ENCODE measurements around the gene KYNU. TPM values are rescaled to one million over a fixed set of nuclear protein-coding genes. Genes with fewer than 3 reads are reported as not detected.
"Not testable (repeated sequence)": the region's sequence is repeated elsewhere in the genome, so short reads cannot be mapped to it uniquely, and the experiment has no call there.

KYNU gene
- total RNA-seq, 2 experiments from 2014 or later, result 0.20 TPM; not detected in 1

DNA sequence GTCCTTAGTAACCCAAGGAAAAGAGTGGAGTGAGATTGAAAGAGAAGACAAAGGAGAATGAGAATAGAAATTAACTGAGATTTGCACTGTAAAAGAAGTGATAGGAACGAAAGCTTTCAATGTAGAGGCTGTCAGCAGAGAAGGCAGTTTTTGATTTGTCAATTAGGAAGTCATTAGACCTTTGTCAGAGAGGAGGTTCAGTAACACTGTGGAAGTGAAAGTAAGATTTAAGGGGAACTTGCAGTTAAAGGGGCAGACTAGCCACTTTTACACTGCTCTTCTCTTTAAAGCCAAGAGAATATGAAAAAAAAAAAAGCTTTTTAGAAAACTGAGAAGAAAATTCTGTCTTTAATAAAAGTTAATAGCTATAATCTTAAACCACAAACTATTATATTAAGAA, 11.5 kb upstream of the KYNU start:
- no peak overlapping the region for H3K4me3 Mint-ChIP-seq
- H3K36me3 Mint-ChIP-seq, result no peaks in the 10 kb centered on the region
- no peak overlapping the region for H3K27ac Mint-ChIP-seq
- no peak for DNase-seq
- peaks cover 6% of the 10 kb centered on the region for H3K27me3 Mint-ChIP-seq
- no peaks in the 10 kb centered on the region for H3K4me1 Mint-ChIP-seq
- no peaks in the 10 kb centered on the region for H3K9me3 Mint-ChIP-seq

DNA sequence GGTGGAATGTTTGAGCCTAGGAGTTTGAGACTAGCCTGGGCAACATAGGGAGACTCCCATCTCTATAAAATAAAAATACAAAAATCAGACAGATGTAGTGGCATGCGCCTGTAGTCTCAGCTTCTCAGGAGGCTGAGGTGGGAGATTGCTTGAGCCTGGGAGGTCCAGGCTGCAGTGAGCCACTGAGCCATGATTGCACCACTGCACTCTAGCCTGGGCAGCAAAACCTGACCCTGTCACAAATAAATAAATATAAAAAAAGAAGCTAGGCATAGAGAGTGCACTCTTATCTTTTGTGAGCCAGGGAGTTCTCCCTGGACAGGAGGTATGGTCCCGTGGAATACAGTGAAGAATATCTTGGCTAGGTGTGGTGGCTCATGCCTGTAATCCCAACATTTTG, 11.0 kb upstream of the KYNU start:
- H3K36me3 Mint-ChIP-seq, result no peaks in the 10 kb centered on the region
- H3K27me3 Mint-ChIP-seq, result peaks cover 6% of the 10 kb centered on the region
- DNase-seq, result no peak
- no peaks in the 10 kb centered on the region for H3K9me3 Mint-ChIP-seq
- no peak overlapping the region for H3K4me3 Mint-ChIP-seq
- H3K4me1 Mint-ChIP-seq, result no peaks in the 10 kb centered on the region
- no peak overlapping the region for H3K27ac Mint-ChIP-seq

DNA sequence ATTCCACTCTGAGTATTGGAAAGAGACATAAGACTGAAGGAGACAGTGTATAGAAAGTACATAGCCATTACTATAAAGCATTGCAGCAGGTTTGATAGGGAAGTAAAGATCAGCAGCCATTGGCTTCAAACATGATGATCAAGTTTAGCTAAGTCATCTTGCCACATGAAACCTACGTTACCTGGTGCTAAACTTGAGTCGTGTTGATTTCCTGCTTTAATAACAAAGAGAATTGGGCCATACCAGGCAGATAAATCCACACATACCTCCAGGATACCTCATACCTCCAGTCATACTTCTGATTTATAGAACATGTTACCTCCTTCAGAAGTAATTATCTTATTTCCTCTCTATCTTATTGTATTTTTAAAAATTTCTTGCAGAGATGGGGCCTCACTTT, 10.3 kb upstream of the KYNU start:
- Mint-ChIP-seq H3K36me3 (no peaks in the 10 kb centered on the region), H3K4me3 (no peak overlapping the region), H3K9me3 (no peaks in the 10 kb centered on the region), H3K27ac (no peak overlapping the region), H3K27me3 (peaks cover 6% of the 10 kb centered on the region), H3K4me1 (no peaks in the 10 kb centered on the region)
- no peak for DNase-seq

DNA sequence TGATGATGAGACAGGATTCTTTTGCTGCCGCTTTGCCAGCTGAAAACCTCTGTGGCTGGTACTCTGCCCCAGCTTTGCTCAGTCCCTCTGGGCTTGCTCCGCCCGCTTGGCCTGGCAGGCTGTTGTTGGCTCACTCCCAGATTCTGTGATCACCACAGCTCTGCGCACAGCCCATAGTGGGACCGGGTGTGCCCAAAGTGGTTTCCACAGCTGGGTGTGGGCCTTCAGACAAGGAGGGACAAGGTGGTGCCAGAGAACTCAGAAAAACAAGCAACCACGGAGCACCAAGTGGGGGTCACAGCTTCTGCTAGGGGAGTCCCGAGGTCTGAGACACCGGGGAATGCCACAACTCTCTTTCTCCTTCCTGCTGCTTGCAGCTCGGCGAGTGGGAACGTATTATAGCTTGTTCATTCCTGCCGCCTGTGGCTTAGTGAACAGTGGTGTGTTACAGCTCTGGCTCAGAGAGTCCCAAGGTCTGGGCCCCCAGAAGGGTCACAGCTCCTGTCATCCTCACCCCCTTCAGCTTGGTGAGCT, 9.2 kb upstream of the KYNU start:
- Mint-ChIP-seq H3K27ac (no peak overlapping the region), H3K4me1 (no peaks in the 10 kb centered on the region), H3K9me3 (no peaks in the 10 kb centered on the region), H3K27me3 (peaks cover 6% of the 10 kb centered on the region), H3K36me3 (no peaks in the 10 kb centered on the region), H3K4me3 (no peak overlapping the region)
- no peak for DNase-seq

DNA sequence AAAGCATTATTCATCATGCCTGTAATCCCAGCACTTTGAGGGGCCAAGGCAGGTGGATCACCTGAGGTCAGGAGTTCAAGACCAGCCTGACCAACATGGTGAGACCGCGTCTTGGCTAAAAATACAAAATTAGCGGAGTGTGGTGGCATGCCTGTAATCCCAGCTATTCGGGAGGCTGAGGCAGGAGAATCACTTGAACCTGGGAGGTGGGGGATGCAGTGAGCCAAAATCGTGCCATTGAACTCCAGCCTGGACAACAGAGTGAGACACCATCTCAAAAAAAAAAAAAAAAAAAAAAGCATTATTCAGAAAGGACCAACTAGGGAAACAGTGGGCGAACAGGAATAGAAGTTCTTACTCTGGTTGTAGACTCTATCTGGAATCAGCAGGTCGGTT, 8.4 kb upstream of the KYNU start:
- DNase-seq, H3K27ac Mint-ChIP-seq, H3K9me3 Mint-ChIP-seq, H3K36me3 Mint-ChIP-seq, H3K27me3 Mint-ChIP-seq, H3K4me1 Mint-ChIP-seq, H3K4me3 Mint-ChIP-seq: not testable (repeated sequence)

DNA sequence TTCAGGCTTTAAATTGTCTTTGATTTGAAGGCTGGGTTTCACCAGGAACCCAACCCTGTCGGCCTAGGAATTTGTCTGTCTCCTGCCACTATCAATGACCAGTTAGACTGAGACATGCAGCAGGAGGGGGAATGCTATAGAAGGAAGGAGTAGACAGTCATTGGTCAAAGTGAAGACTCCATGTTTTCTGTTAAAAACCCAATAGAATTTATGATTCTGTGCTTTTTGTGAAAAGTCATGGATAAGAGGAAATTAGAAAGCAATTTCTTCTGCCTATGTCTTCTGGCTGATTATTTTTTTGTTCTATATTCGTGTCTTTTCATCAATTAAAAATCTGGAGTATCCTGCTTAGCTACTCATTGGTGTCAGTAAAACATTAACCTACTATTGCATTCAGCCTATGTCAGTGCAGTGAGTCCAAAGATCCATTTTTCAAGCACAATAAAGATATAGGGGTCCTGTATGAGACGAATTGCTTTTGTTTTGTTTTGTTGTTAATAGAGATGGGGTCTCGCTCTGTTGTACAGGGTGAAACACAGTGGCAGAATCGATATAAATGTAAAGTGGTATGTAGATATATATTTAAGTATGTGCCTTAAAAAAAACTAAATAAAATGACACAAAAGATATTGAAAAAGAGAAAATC, 7.9 kb upstream of the KYNU start:
- no peaks in the 10 kb centered on the region for H3K9me3 Mint-ChIP-seq
- H3K36me3 Mint-ChIP-seq, result no peaks in the 10 kb centered on the region
- no peak overlapping the region for H3K4me3 Mint-ChIP-seq
- no peaks in the 10 kb centered on the region for H3K4me1 Mint-ChIP-seq
- no peak overlapping the region for H3K27ac Mint-ChIP-seq
- peaks cover 3% of the 10 kb centered on the region for H3K27me3 Mint-ChIP-seq
- DNase-seq, result no peak

DNA sequence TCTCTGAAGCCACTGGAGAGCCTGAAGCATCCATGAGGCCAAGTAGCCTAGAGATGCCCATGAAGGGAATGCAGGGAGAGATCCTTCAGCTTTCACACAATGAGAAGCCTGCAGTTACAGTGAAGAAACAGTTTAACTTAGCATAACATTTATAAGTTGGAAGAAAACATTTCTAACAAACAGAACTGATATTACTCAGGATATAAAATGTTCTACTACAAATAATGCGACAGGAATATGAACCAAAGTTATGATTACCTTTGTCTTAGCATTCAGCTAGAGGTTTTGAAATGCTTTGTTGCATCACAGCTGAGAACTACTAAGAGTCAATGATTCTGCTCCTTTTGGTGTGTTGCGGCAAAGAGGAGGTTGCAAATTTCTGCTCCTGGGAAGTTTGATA, 6.9 kb upstream of the KYNU start:
- Mint-ChIP-seq H3K36me3 (no peaks in the 10 kb centered on the region), H3K27me3 (peaks cover 3% of the 10 kb centered on the region), H3K4me1 (no peaks in the 10 kb centered on the region), H3K4me3 (no peak overlapping the region), H3K9me3 (no peaks in the 10 kb centered on the region), H3K27ac (no peak overlapping the region)
- DNase-seq, result no peak

DNA sequence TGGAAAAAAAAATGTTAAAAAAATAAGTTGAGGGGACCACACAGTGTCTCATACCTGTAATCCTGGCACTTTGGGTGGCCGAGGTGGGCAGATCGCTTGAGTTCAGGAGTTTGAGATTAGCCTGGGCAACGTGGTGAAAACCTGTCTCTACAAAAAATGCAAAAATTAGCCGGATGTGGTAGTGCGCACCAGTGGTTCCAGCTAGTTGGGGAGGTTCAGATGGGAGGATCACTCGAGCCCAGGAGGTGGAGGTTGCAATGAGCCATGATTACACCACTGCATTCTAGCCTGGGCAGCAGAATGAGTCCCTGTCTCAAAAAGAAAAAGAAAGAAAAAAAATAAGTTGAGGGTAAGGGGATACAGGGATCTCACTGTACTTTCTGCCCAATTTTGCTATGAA, 6.1 kb upstream of the KYNU start:
- no peaks in the 10 kb centered on the region for H3K9me3 Mint-ChIP-seq
- no peak overlapping the region for H3K4me3 Mint-ChIP-seq
- H3K27me3 Mint-ChIP-seq, result peaks cover 3% of the 10 kb centered on the region
- DNase-seq, result no peak
- H3K4me1 Mint-ChIP-seq, result no peaks in the 10 kb centered on the region
- H3K27ac Mint-ChIP-seq, result no peak overlapping the region
- no peaks in the 10 kb centered on the region for H3K36me3 Mint-ChIP-seq

DNA sequence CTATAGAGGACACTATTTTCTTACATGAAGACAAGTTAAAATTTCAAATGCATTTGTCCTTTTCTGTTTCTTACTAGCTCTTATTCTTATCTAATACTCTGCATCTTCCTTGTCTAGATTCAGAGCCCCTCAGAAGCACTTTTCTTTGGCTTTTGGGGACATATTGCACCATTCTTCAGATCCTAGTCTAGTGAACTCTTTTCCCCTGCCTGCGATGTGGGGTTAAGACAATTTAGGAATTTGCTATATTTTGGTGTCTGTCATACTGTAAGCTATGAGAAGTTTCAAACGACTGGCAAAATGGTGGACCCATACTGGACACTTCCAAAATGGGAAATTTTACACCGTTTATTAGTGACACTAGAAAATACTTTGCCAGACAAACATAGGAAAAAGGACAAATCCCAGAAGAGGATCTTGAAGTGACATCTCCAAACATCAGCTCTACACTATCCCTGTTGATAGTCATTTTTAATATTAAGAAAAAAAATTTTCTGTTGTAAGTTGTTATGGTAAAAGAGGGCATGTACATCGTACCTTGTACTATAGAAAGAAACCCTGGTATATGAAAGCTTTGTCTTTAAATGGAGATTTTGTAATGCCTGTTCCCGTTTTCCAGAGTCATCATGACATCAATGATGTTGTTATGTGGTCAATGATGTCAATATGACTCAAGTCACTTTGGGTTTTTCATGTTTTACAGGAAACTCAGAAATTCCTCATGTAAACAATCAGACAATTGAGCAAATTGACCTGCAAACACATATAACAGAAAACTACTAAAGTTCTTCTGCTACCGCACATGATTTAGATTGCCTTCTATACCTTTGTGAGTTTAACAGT, 4.4 kb upstream of the KYNU start:
- no peak overlapping the region for H3K4me3 Mint-ChIP-seq
- H3K36me3 Mint-ChIP-seq, result no peaks in the 10 kb centered on the region
- H3K27me3 Mint-ChIP-seq, result peaks cover 3% of the 10 kb centered on the region
- no peaks in the 10 kb centered on the region for H3K9me3 Mint-ChIP-seq
- no peak overlapping the region for H3K27ac Mint-ChIP-seq
- no peak for DNase-seq
- no peaks in the 10 kb centered on the region for H3K4me1 Mint-ChIP-seq

DNA sequence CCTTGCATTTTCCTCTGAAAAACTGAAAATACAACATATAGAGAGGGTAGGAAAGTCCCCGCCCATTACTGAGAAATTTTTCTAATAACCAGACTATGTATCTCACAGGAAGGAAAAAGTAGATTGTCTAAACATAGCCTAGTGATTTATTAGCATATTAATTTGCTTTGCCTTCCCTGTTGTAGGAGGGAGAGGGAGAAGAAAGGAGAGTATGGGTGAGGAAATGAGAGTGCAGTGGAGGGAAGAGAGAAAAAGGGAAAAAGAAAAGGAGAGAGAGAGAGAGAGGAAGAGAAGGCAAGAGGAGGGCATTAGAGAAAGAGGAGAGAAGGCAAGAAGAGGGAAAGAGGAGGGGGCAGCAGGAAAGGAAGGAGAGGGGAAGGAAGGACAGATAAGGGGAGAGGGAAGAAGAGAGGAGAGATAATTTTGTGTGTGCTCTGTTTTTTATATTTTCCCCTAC, 3.6 kb upstream of the KYNU start:
- DNase-seq, result no peak
- Mint-ChIP-seq H3K4me3 (no peak overlapping the region), H3K27ac (no peak overlapping the region), H3K27me3 (peaks cover 3% of the 10 kb centered on the region), H3K9me3 (no peaks in the 10 kb centered on the region), H3K36me3 (no peaks in the 10 kb centered on the region), H3K4me1 (no peaks in the 10 kb centered on the region)

DNA sequence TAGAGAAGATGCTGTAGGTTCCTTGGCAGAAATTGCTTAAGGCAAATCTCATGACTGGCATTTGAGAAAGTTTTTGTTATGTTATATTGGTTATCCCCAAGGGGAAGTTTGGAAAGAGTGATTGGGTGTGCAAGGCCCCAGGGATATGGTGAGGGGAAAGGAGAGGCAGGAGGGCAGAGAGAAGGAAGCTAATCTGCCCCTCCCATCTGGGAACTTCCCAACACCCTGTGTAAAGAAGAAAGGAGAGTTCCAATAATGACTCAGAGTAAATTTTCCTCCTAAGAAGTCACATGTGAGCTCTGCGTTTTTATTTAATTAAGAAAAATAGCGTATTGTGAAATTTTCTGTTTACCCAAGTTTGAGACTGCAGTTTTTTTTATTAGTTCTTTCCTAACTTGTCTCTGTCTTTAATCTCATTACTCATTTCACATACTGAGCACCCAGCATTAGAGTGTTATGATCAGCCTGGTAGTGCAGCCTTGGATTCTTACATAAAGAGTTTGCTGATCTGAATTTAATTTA, 3.1 kb upstream of the KYNU start:
- Mint-ChIP-seq H3K9me3 (no peaks in the 10 kb centered on the region), H3K4me1 (no peaks in the 10 kb centered on the region), H3K27me3 (peaks cover 3% of the 10 kb centered on the region), H3K27ac (no peak overlapping the region), H3K36me3 (no peaks in the 10 kb centered on the region), H3K4me3 (no peak overlapping the region)
- no peak for DNase-seq

DNA sequence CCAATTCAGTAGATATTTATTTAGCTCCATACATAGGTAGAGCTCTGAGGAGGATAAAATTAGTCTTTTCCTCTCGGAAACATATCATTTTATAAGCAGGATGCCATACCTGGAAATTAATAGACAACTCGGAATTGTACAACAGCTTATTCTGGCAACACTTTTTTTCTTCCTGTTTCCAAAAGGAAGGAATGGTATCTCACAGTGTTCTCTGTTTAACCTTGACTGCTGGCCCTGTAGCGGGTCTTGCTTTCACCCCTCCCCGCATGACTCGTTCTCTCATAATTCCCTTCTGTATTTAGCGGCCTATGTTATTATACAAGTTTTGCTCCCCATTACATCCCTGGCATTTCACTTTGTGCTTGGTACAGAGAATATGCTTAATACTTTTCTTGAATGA, 2.5 kb upstream of the KYNU start:
- no peaks in the 10 kb centered on the region for H3K9me3 Mint-ChIP-seq
- H3K4me3 Mint-ChIP-seq, result no peak overlapping the region
- H3K4me1 Mint-ChIP-seq, result no peaks in the 10 kb centered on the region
- no peaks in the 10 kb centered on the region for H3K36me3 Mint-ChIP-seq
- no peak overlapping the region for H3K27ac Mint-ChIP-seq
- H3K27me3 Mint-ChIP-seq, result no peaks in the 10 kb centered on the region
- DNase-seq, result no peak

DNA sequence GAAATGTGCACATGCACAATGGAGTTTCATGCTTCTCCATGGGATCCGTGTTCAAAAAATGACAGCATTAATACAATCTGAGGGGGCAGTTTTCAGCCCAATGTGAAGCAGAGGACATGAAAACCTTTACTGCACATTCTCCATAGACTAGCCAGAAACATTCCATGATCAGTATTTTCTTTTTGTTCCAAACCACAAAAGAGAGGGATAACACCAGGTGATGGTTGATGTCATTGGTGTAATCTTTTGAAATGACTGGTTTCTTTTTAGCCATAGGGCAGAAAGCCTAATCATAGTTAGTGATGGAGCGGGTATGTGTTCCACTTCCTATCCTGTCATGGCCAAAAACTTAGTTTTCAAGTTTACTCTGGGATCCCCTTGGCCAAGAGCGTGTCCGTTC, 1.8 kb upstream of the KYNU start:
- DNase-seq, result no peak

DNA sequence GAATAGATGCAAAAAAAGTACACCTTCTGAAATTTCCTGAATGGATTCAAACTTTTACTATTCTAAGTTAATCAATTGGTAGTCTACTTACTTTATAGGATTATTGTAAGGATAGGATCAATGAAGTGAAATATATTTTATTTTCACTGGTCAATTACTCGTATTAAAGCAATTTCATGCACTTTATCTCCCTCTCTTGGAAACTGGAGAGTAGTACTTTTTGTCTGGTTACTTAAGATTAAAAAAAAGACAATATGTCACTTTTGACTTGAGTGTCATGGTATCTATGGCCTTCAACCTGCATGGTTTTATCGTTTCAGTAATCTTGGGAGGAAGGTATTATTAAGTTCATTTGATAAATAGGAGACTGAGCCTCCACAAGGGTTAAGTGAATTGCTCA, 1.0 kb upstream of the KYNU start:
- Mint-ChIP-seq H3K27ac (no peak overlapping the region), H3K9me3 (no peaks in the 10 kb centered on the region), H3K4me3 (no peak overlapping the region), H3K36me3 (no peaks in the 10 kb centered on the region), H3K4me1 (no peaks in the 10 kb centered on the region), H3K27me3 (no peaks in the 10 kb centered on the region)
- no peak for DNase-seq

More for the DNA sequence above, 1.8 kb upstream of the KYNU start:
- Mint-ChIP-seq H3K27ac (no peak overlapping the region), H3K9me3 (no peaks in the 10 kb centered on the region), H3K4me1 (no peaks in the 10 kb centered on the region), H3K27me3 (no peaks in the 10 kb centered on the region), H3K36me3 (no peaks in the 10 kb centered on the region), H3K4me3 (no peak overlapping the region)

DNA sequence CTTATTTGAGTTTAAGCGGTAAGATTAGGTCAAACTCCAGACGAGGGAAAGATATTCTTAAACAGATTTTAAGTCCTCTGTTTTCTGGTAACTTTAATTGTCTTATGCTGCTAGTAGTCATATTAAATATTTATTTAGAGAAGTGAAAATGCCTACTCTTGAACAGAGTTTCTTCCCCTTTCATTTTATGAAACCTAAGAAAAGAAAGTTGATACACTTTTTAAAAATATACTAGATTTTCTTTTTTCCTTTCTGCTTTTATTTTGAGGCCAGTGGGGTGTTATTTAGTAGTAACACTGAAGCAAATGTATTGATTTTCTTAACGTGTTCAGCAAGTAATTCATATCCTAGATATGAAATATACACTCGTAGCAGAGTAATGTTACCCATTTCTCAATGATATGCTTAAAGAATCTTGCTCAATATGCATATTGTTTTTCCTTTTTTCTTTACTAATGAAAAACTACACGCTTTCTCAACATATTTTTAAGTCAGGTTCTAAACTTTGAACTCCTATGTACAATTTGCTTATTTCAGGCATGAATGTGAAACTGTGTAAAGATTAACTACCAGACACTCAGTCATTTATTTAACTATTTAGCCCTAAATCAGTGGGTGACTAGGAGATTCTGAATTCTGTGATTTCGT, 691 bp downstream of the KYNU start:
- H3K9me3 Mint-ChIP-seq, result no peaks in the 10 kb centered on the region
- DNase-seq, result no peak
- no peaks in the 10 kb centered on the region for H3K36me3 Mint-ChIP-seq
- no peak overlapping the region for H3K27ac Mint-ChIP-seq
- H3K4me1 Mint-ChIP-seq, result no peaks in the 10 kb centered on the region
- H3K4me3 Mint-ChIP-seq, result no peak overlapping the region
- no peaks in the 10 kb centered on the region for H3K27me3 Mint-ChIP-seq
